ENCODE results near the gene SERPINB6. TPM values are rescaled to one million over a fixed set of nuclear protein-coding genes. Genes with fewer than 3 reads are reported as not detected.

The SERPINB6 gene
- total RNA-seq, 1 experiment from 2014 or later = 39.0 TPM

GRCh38 chr6:3016473-3017280 is 45.3 kb upstream of the SERPINB6 start:
- H2BK12ac ChIP-seq (ENCODE audit: insufficient read length, low read depth, low read length) = no peak overlapping the region
- H3K4me1 ChIP-seq (ENCODE audit: insufficient read depth, low read length) = no peaks in the 10 kb centered on the region
- no peak overlapping the region for H4K91ac ChIP-seq (ENCODE audit: insufficient read length, low read depth, low read length)
- Mint-ChIP-seq H3K27me3 (ENCODE audit: low read depth) (no peaks in the 10 kb centered on the region), H3K36me3 (ENCODE audit: insufficient read depth in 1 of 3, low read depth in 3 of 3) (peaks cover 64 to 95% (median 80%) of the 10 kb centered on the region in 3 experiments), H3K4me1 (peaks cover 3 to 5% of the 10 kb centered on the region in 2 experiments; a peak in 1 of 4 replicates), H3K4me3 (no peak overlapping the region), H3K9me3 (peaks cover 12 to 16% of the 10 kb centered on the region in 2 experiments), H3K27ac (peak overlapping the region in 1 of 3 experiments; percentile 44; a peak in 1 of 7 replicates)
- H2AFZ ChIP-seq (ENCODE audit: low read length) = no peak overlapping the region
- H4K20me1 ChIP-seq (ENCODE audit: control insufficient read depth, insufficient read depth, insufficient read length) = no peaks in the 10 kb centered on the region
- H3T11ph ChIP-seq (ENCODE audit: low read length) = no peak overlapping the region
- DNase-seq = no peak
- no peak overlapping the region for H4K8ac ChIP-seq (replicated peaks; ENCODE audit: insufficient read length, low read depth, low read length)
- H3K23ac ChIP-seq (ENCODE audit: insufficient read length, low read depth, low read length) = no peak overlapping the region
- H3K9ac ChIP-seq (ENCODE audit: extremely low read depth, insufficient read length, low read length) = no peak overlapping the region
- no peak overlapping the region for H2BK5ac ChIP-seq (ENCODE audit: insufficient read length, low read length)
- no peaks in the 10 kb centered on the region for H3K79me1 ChIP-seq (ENCODE audit: insufficient read depth, low read depth, low read length, poor library complexity, severe bottlenecking)
- no peak overlapping the region for H2BK120ac ChIP-seq (ENCODE audit: low read depth, low read length, poor library complexity, severe bottlenecking)
- H2AK5ac ChIP-seq (ENCODE audit: insufficient read length, low read length) = no peak overlapping the region
- H3K23me2 ChIP-seq (ENCODE audit: insufficient read length, low read depth, low read length, poor library complexity, severe bottlenecking) = no peaks in the 10 kb centered on the region
- TF ChIP-seq CTCF (conservative IDR thresholded peaks at IDR 0.05) = no peak
- no peak overlapping the region for H3K4me2 ChIP-seq (ENCODE audit: insufficient read depth, insufficient read length, low read length)
- no peak overlapping the region for H3K4ac ChIP-seq (ENCODE audit: low read depth, low read length)
- no peaks in the 10 kb centered on the region for H3K27me3 ChIP-seq (ENCODE audit: insufficient read depth, low read length)
- no CpG with 5 or more reads among the region's 17 CpGs for WGBS (ENCODE audit: extremely low coverage, insufficient read length, low lambda C conversion rate)
- no peak overlapping the region for H2BK15ac ChIP-seq (ENCODE audit: low read depth, low read length)
- no peak overlapping the region for H2BK20ac ChIP-seq (ENCODE audit: low read depth, low read length, poor library complexity, severe bottlenecking)
- H3K27ac ChIP-seq (ENCODE audit: insufficient read length, low read depth, low read length) = no peak overlapping the region
- H4K5ac ChIP-seq (ENCODE audit: insufficient read length, low read depth, low read length) = no peak overlapping the region
- H3K14ac ChIP-seq (ENCODE audit: insufficient read depth, low read length) = no peak overlapping the region
- H3K79me2 ChIP-seq (ENCODE audit: insufficient read depth, low read length) = no peaks in the 10 kb centered on the region
- peaks cover 11% of the 10 kb centered on the region for H3K9me3 ChIP-seq (ENCODE audit: control insufficient read depth, low read depth, low read length)
- no peak overlapping the region for H3K56ac ChIP-seq (ENCODE audit: insufficient read length, low read depth, low read length)
- no peak overlapping the region for H3K18ac ChIP-seq (ENCODE audit: insufficient read length, low read depth, low read length)

Measured in H9 (cell line).